Measurements from ENCODE around the gene NCMAP. TPM values are rescaled to one million over a fixed set of nuclear protein-coding genes. Genes with fewer than 3 reads are reported as not detected.

The NCMAP gene
- total RNA-seq, 1 donor from 2014 or later: 2.1 TPM

GRCh38 chr1:24619376-24619775, 63.5 kb downstream of the NCMAP start:
- Mint-ChIP-seq H3K4me1 (ENCODE audit: unreplicated experiment) (peaks cover 10% of the 10 kb centered on the region), H3K27me3 (peaks cover 8% of the 10 kb centered on the region), H3K27ac (no peak overlapping the region), H3K36me3 (no peaks in the 10 kb centered on the region), H3K9me3 (no peaks in the 10 kb centered on the region), H3K4me3 (no peak overlapping the region)
- DNase-seq (ENCODE audit: extremely low spot score, unreplicated experiment): no peak
- no peak for TF ChIP-seq CTCF (conservative IDR thresholded peaks at IDR 0.05)

GRCh38 chr1:24620678-24621077, 64.8 kb downstream of the NCMAP start:
- no peak overlapping the region for H3K4me3 Mint-ChIP-seq
- no peak for TF ChIP-seq CTCF (conservative IDR thresholded peaks at IDR 0.05)
- H3K9me3 Mint-ChIP-seq: no peaks in the 10 kb centered on the region
- no peaks in the 10 kb centered on the region for H3K36me3 Mint-ChIP-seq
- H3K27me3 Mint-ChIP-seq: peaks cover 8% of the 10 kb centered on the region
- DNase-seq (ENCODE audit: extremely low spot score, unreplicated experiment): no peak
- no peak overlapping the region for H3K27ac Mint-ChIP-seq
- peaks cover 10% of the 10 kb centered on the region for H3K4me1 Mint-ChIP-seq (ENCODE audit: unreplicated experiment)

GRCh38 chr1:24621121-24621520, 65.2 kb downstream of the NCMAP start:
- Mint-ChIP-seq H3K27ac (no peak overlapping the region), H3K36me3 (no peaks in the 10 kb centered on the region), H3K4me1 (ENCODE audit: unreplicated experiment) (peaks cover 10% of the 10 kb centered on the region), H3K4me3 (no peak overlapping the region), H3K9me3 (no peaks in the 10 kb centered on the region), H3K27me3 (peaks cover 6% of the 10 kb centered on the region)
- no peak for DNase-seq (ENCODE audit: extremely low spot score, unreplicated experiment)
- TF ChIP-seq CTCF (conservative IDR thresholded peaks at IDR 0.05): no peak

GRCh38 chr1:24622218-24622617, 66.3 kb downstream of the NCMAP start:
- no peak for DNase-seq (ENCODE audit: extremely low spot score, unreplicated experiment)
- Mint-ChIP-seq H3K36me3 (no peaks in the 10 kb centered on the region), H3K9me3 (no peaks in the 10 kb centered on the region), H3K27ac (no peak overlapping the region), H3K4me1 (ENCODE audit: unreplicated experiment) (peaks cover 10% of the 10 kb centered on the region), H3K4me3 (no peak overlapping the region), H3K27me3 (peaks cover 6% of the 10 kb centered on the region)
- no peak for TF ChIP-seq CTCF (conservative IDR thresholded peaks at IDR 0.05)

- no peak overlapping the region for H3K27ac Mint-ChIP-seq
- H3K9me3 Mint-ChIP-seq: no peaks in the 10 kb centered on the region
- no peak overlapping the region for H3K4me3 Mint-ChIP-seq
- peaks cover 4% of the 10 kb centered on the region for H3K4me1 Mint-ChIP-seq (ENCODE audit: unreplicated experiment)
- DNase-seq (ENCODE audit: extremely low spot score, unreplicated experiment): no peak
- no peak for TF ChIP-seq CTCF (conservative IDR thresholded peaks at IDR 0.05)
- H3K36me3 Mint-ChIP-seq: no peaks in the 10 kb centered on the region
- peaks cover 11% of the 10 kb centered on the region for H3K27me3 Mint-ChIP-seq
These were observed 76.9 kb downstream of the NCMAP start for GRCh38 chr1:24632832-24633175.

GRCh38 chr1:24635195-24635843, 79.4 kb downstream of the NCMAP start:
- Mint-ChIP-seq H3K27me3 (peaks cover 11% of the 10 kb centered on the region), H3K36me3 (no peaks in the 10 kb centered on the region), H3K27ac (peak overlapping the region; percentile 38), H3K9me3 (no peaks in the 10 kb centered on the region), H3K4me3 (no peak overlapping the region), H3K4me1 (ENCODE audit: unreplicated experiment) (peaks cover 10% of the 10 kb centered on the region)
- no peak for DNase-seq (ENCODE audit: extremely low spot score, unreplicated experiment)
- TF ChIP-seq CTCF (conservative IDR thresholded peaks at IDR 0.05): peak; percentile 77

All from type B pancreatic cell (in vitro differentiated cells).